IMR-90 (cell line): ENCODE measurements around the gene UBAC1.

Source experiments
- BHLHE40 ChIP-seq: fragments of 150-350 bp; IDR thresholded peaks from 2 replicates; pipeline ENCODE4 v1.6.1; 2016; ENCODE audit warnings: mild to moderate bottlenecking, low read depth, low read length
- MAFK ChIP-seq: IDR thresholded peaks from 2 replicates; pipeline ENCODE4 v1.6.1; 2012; ENCODE audit warnings: low read depth, low read length, improper control_type of control experiment
- SMC3 ChIP-seq: fragments of 150-350 bp; IDR thresholded peaks from 2 replicates; pipeline ENCODE4 v1.6.1; 2016; ENCODE audit warnings: low read depth, mild to moderate bottlenecking, antibody characterized with exemption, low read length, moderate library complexity
- USF2 ChIP-seq: fragments of 150-350 bp; IDR thresholded peaks from 2 replicates; pipeline ENCODE4 v1.6.1; 2017; ENCODE audit warnings: mild to moderate bottlenecking, antibody characterized with exemption, low read length, low read depth
- TF ChIP-seq, protein P1 (sequence below): conservative IDR thresholded peaks from 2 replicates; pipeline ENCODE4 v1.5.1; 2012; ENCODE audit warnings: mild to moderate bottlenecking, low read depth, low read length, improper control_type of control experiment

GRCh38 chr9:135890190-135891026 is 70.8 kb downstream of the UBAC1 start:
- TF ChIP-seq, protein P1, sequence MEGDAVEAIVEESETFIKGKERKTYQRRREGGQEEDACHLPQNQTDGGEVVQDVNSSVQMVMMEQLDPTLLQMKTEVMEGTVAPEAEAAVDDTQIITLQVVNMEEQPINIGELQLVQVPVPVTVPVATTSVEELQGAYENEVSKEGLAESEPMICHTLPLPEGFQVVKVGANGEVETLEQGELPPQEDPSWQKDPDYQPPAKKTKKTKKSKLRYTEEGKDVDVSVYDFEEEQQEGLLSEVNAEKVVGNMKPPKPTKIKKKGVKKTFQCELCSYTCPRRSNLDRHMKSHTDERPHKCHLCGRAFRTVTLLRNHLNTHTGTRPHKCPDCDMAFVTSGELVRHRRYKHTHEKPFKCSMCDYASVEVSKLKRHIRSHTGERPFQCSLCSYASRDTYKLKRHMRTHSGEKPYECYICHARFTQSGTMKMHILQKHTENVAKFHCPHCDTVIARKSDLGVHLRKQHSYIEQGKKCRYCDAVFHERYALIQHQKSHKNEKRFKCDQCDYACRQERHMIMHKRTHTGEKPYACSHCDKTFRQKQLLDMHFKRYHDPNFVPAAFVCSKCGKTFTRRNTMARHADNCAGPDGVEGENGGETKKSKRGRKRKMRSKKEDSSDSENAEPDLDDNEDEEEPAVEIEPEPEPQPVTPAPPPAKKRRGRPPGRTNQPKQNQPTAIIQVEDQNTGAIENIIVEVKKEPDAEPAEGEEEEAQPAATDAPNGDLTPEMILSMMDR = no peak
- TF ChIP-seq USF2 (no peak), BHLHE40 (no peak), MAFK (no peak), SMC3 (no peak)
